Gastroesophageal sphincter (tissue), 3 donors: Measurements from ENCODE around the gene INVS.

Experiments
- EP300 ChIP-seq: sonication (generic); formaldehyde crosslinking; IDR thresholded peaks from one replicate; pipeline ENCODE4 v1.6.1; 2017; ENCODE audit warnings: antibody characterized with exemption, mild to moderate bottlenecking
- TF ChIP-seq, protein P1 (sequence below), 4 experiments: fragments of 200-600 bp in 2 of 4; fragments of 450-650 bp in 2 of 4; sonication (generic) in 1 of 4; IDR thresholded peaks; one replicate each; pipeline ENCODE4 v1.5.1; 2017 to 2019; ENCODE audit warnings: antibody characterized with exemption in 4 of 4, mild to moderate bottlenecking in 2 of 4, moderate library complexity in 2 of 4

DNA sequence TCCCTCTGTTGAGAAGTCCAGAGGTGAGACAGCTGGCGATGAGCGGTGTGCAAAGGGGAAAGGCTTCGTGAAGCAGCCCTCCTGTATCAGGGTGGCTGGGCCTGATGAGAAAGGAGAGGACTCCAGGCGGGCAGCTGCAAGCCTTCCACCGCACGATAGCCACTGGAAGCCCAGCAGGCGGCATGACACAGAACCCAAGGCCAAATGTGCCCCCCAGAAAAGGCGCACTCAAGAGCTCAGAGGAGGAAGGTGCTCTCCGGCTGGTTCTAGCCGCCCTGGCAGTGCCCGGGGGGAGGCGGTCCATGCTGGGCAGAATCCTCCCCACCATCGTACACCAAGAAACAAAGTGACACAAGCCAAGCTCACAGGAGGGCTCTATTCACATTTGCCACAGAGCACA, 193.4 kb downstream of the INVS start:
- TF ChIP-seq, protein P1, sequence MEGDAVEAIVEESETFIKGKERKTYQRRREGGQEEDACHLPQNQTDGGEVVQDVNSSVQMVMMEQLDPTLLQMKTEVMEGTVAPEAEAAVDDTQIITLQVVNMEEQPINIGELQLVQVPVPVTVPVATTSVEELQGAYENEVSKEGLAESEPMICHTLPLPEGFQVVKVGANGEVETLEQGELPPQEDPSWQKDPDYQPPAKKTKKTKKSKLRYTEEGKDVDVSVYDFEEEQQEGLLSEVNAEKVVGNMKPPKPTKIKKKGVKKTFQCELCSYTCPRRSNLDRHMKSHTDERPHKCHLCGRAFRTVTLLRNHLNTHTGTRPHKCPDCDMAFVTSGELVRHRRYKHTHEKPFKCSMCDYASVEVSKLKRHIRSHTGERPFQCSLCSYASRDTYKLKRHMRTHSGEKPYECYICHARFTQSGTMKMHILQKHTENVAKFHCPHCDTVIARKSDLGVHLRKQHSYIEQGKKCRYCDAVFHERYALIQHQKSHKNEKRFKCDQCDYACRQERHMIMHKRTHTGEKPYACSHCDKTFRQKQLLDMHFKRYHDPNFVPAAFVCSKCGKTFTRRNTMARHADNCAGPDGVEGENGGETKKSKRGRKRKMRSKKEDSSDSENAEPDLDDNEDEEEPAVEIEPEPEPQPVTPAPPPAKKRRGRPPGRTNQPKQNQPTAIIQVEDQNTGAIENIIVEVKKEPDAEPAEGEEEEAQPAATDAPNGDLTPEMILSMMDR (IDR thresholded peaks at IDR 0.05): no peak
- no peak for TF ChIP-seq EP300
